Common myeloid progenitor, CD34-positive (primary cell): ENCODE results near the gene TXNDC12.

Experiments
- CTCF ChIA-PET: fragments of 350-600 bp; sonication (Branson Sonifier 250); formaldehyde crosslinking; loops from one replicate; lab custom pipeline; 2021; ENCODE audit warnings: antibody characterized with exemption; lab: Charles Lee
- POLR2A ChIA-PET: fragments of 350-600 bp; sonication (Branson Sonifier 250); formaldehyde crosslinking; loops from one replicate; lab custom pipeline; 2021; ENCODE audit warnings: antibody characterized with exemption; lab: Charles Lee
- DNase-seq, 3 donors: peaks; one replicate each; pipeline versions ENCODE4 v3.0.0 to v3.0.0-alpha.2; 2013
- H3K27ac ChIP-seq, 2 experiments: 1 replicate in 1 of 2; 2 replicates in 1 of 2; pipeline ENCODE4 v1.7.0; 2013; ENCODE audit warnings: inconsistent platforms in 2 of 2, low read length in 2 of 2, mild to moderate bottlenecking in 2 of 2, low read depth in 1 of 2, moderate library complexity in 1 of 2; ENCODE audit not compliant: severe bottlenecking in 2 of 2, insufficient read depth in 1 of 2, poor library complexity in 1 of 2
- H3K27me3 ChIP-seq, 5 experiments: replicated peaks in 2 of 5; 1 replicate in 3 of 5; 2 replicates in 2 of 5; pipeline versions ENCODE4 v1.6.1 to v1.7.0; 2013; ENCODE audit warnings: low read length in 4 of 5, mild to moderate bottlenecking in 2 of 5, moderate library complexity in 2 of 5, inconsistent platforms in 1 of 5; ENCODE audit not compliant: insufficient read depth in 5 of 5, control insufficient read depth in 4 of 5
- H3K36me3 ChIP-seq, 4 experiments: 1 replicate in 2 of 4; 2 replicates in 2 of 4; pipeline versions ENCODE4 v1.6.1 to v1.7.0; 2013; ENCODE audit warnings: low read length in 3 of 4, control low read depth in 1 of 4, mild to moderate bottlenecking in 1 of 4; ENCODE audit not compliant: control insufficient read depth in 4 of 4, insufficient read depth in 4 of 4
- H3K4me1 ChIP-seq, 4 experiments: 1 replicate in 3 of 4; 2 replicates in 1 of 4; pipeline versions ENCODE4 v1.6.1 to v1.7.1; 2013; ENCODE audit warnings: low read length in 3 of 4, mild to moderate bottlenecking in 3 of 4, control low read depth in 1 of 4, inconsistent platforms in 1 of 4, moderate library complexity in 1 of 4; ENCODE audit not compliant: control insufficient read depth in 4 of 4, insufficient read depth in 4 of 4; ENCODE audit errors: control extremely low read depth in 1 of 4
- H3K4me3 ChIP-seq, 7 experiments: 1 replicate in 4 of 7; 2 replicates in 3 of 7; pipeline versions ENCODE4 v1.5.1 to v1.7.0; 2013; ENCODE audit warnings: mild to moderate bottlenecking in 7 of 7, low read length in 6 of 7, moderate library complexity in 6 of 7, inconsistent platforms in 2 of 7, low read depth in 2 of 7, control low read depth in 1 of 7; ENCODE audit not compliant: insufficient read depth in 4 of 7, control insufficient read depth in 1 of 7; ENCODE audit errors: extremely low read depth in 1 of 7
- H3K9me3 ChIP-seq, 5 experiments: 1 replicate in 4 of 5; 2 replicates in 1 of 5; pipeline versions ENCODE4 v1.6.1 to v1.7.1; 2013; ENCODE audit warnings: low read length in 4 of 5, mild to moderate bottlenecking in 2 of 5, inconsistent platforms in 1 of 5, low read depth in 1 of 5, moderate library complexity in 1 of 5; ENCODE audit not compliant: control insufficient read depth in 4 of 5, insufficient read depth in 2 of 5; ENCODE audit errors: control extremely low read depth in 1 of 5
- WGBS: methylation state at CpG from one replicate; pipeline ENCODE4 v1.1.5; 2013; ENCODE audit not compliant: insufficient coverage; 5-methylcytosine and 5-hydroxymethylcytosine counted together

Gene TXNDC12

DNA sequence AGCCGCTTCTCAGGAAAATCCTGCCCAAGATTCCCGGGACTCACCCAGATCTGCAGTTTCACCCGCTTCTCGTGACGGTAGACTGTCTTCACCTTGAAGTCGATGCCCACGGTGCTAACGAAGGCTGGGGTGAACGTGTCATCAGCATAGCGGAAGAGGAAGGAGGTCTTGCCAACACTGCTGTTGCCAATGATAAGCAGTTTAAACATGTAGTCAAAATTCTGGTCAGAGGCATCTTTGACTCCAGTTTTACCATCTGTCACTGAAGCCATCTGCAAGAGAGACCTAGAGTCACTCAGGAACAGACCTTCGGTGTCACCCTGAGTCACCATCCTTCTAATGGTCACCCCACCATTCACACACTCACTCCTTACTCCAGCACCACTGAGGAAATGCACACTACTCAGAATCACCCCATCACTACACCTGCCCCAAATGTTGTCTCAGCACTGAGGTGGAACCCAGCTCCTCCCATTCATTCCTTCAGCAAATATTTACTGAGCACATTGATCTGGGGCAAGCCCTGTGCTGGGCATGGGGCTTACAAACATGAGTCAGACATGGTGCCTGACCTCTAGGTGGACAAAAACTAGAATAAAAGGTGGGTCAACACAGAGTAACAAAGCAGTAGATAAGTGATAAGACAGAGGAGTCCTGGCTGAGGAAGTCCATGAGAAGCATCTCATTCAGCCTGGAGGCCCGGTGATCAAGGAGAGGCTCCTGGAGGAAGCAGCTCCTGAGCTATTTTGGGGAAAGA, 78.0 kb downstream of the TXNDC12 start:
- Histone ChIP-seq H3K4me3 (no peak overlapping the region), H3K27me3 (peaks cover 0 to 6% (median 2%) of the 10 kb centered on the region in 5 experiments), H3K27ac (no peak overlapping the region), H3K9me3 (no peaks in the 10 kb centered on the region), H3K36me3 (no peaks in the 10 kb centered on the region), H3K4me1 (no peaks in the 10 kb centered on the region)
- WGBS, result 89% methylated on average over 12 of the region's 12 CpGs
- DNase-seq, result peak; percentile 24 to 84 (median 69)
- ChIA-PET CTCF (interaction anchor here (1.4 kb wide), 1 partner anchor 28 kb away, joined by 3 read pairs; no protein-coding TSS in a partner anchor), POLR2A (no interaction called here)

DNA sequence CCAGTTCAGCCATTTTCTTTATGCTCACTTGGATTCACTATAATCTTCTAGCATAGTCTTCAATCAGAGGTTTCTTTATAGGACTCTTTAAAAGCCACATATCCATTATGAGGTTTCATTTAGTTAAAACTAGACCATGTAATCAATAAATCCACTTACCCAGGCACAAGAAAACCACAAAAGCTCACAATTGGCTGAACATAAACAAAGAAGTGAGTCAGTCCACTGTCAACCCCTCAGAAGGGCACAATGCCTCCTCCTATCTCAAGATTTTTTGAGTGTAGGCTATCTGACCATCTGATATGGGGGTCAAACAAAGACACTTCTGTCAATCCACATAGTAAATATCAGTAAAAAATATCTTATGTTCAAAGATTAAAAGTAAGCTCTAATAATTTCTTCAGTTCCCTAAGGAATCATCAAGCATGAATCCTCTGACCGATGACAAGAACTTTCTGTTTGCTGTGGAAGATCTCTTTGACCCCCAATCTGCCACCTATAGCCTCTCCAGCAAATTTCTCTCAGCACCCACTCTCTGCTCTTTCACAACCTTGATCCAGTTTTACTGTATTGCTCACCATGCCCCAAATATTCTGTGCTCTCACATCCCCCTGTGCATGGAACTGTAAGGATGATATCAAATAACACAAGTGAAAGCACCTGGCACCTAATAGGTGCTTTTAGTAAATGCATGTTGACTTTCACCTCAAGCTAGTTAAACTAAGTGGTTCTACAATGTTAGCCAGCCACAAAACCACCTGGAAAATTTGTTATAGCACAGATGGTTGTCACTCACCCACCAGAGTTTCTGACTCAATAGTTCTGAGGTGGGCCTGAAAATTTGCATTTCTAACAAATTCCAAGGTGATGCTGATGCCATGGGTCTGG, 81.2 kb downstream of the TXNDC12 start:
- WGBS, result 100% methylated on average over 1 of the region's 1 CpG
- Histone ChIP-seq H3K4me3 (no peak overlapping the region), H3K9me3 (no peaks in the 10 kb centered on the region), H3K27ac (no peak overlapping the region), H3K27me3 (peaks cover 0 to 4% (median 2%) of the 10 kb centered on the region in 5 experiments), H3K4me1 (no peaks in the 10 kb centered on the region), H3K36me3 (no peaks in the 10 kb centered on the region)
- no peak for DNase-seq
- ChIA-PET POLR2A (no interaction called here), CTCF (no interaction called here)
